ENCODE results near the gene KRT71. TPM values are rescaled to one million over a fixed set of nuclear protein-coding genes. Genes with fewer than 3 reads are reported as not detected.

KRT71 gene
- total RNA-seq, 1 experiment from 2014 or later, result not detected

GRCh38 chr12:52568111-52568510, 15.2 kb upstream of the KRT71 start:
- ATAC-seq, result no peak
- Mint-ChIP-seq H3K27me3 (ENCODE audit: low read depth) (no peaks in the 10 kb centered on the region), H3K36me3 (no peaks in the 10 kb centered on the region), H3K27ac (no peak overlapping the region), H3K4me1 (no peaks in the 10 kb centered on the region), H3K4me3 (no peak overlapping the region), H3K9me3 (no peaks in the 10 kb centered on the region)
- DNase-seq (ENCODE audit: low spot score), result no peak
- ChIA-PET POLR2A (interaction anchor here (0.6 kb wide), 1 partner anchor 17 kb away, joined by 3 read pairs; no protein-coding TSS in a partner anchor), CTCF (interaction anchor here (1.0 to 1.8 kb wide), 4 partner anchors 14 to 303 kb away, joined by 3 to 5 read pairs (median 4); no protein-coding TSS in a partner anchor)
- no peak for TF ChIP-seq TP53 (CRISPR knock-in tag; IDR thresholded peaks at IDR 0.05)
- no peak for TF ChIP-seq NFE2L1 (CRISPR knock-in tag; IDR thresholded peaks at IDR 0.05)
- TF ChIP-seq RELA (CRISPR knock-in tag; IDR thresholded peaks at IDR 0.05; ENCODE audit: borderline replicate concordance), result no peak
- no peak for TF ChIP-seq JAZF1 (CRISPR knock-in tag; IDR thresholded peaks at IDR 0.05)
- TF ChIP-seq ZNF121 (CRISPR knock-in tag; IDR thresholded peaks at IDR 0.05), result no peak
- no peak for TF ChIP-seq ZBTB43 (CRISPR knock-in tag; IDR thresholded peaks at IDR 0.05)
- TF ChIP-seq ESRRA (CRISPR knock-in tag; IDR thresholded peaks at IDR 0.05; ENCODE audit: borderline replicate concordance), result no peak
- no peak for TF ChIP-seq ZNF281 (CRISPR knock-in tag; IDR thresholded peaks at IDR 0.05)
- TF ChIP-seq ATF1 (CRISPR knock-in tag; IDR thresholded peaks at IDR 0.05), result no peak
- no peak for TF ChIP-seq CDX4 (CRISPR knock-in tag; IDR thresholded peaks at IDR 0.05; ENCODE audit: borderline replicate concordance)
- TF ChIP-seq NR2C2 (CRISPR knock-in tag; IDR thresholded peaks at IDR 0.05), result no peak
- no peak for TF ChIP-seq E2F1 (CRISPR knock-in tag; IDR thresholded peaks at IDR 0.05)
- TF ChIP-seq NFYB (CRISPR knock-in tag; conservative IDR thresholded peaks at IDR 0.05; ENCODE audit: low read depth), result no peak
- TF ChIP-seq ZNF396 (CRISPR knock-in tag; IDR thresholded peaks at IDR 0.05; ENCODE audit: borderline replicate concordance), result no peak
- no peak for TF ChIP-seq IRF2 (CRISPR knock-in tag; IDR thresholded peaks at IDR 0.05; ENCODE audit: borderline replicate concordance, low read depth)
- TF ChIP-seq ERG (CRISPR knock-in tag; IDR thresholded peaks at IDR 0.05), result no peak
- TF ChIP-seq ZNF423 (CRISPR knock-in tag; IDR thresholded peaks at IDR 0.05), result no peak
- TF ChIP-seq USF1 (CRISPR knock-in tag; IDR thresholded peaks at IDR 0.05), result no peak

- DNase-seq (ENCODE audit: low spot score), result no peak
- CTCF ChIA-PET, result interaction anchor here (1.1 to 1.8 kb wide), 4 partner anchors 16 to 299 kb away, joined by 3 to 5 read pairs (median 4); no protein-coding TSS in a partner anchor
- no peak for ATAC-seq
- H3K9me3 Mint-ChIP-seq, result no peaks in the 10 kb centered on the region
- H3K36me3 Mint-ChIP-seq, result no peaks in the 10 kb centered on the region
- no peak for TF ChIP-seq FOXJ3 (CRISPR knock-in tag; IDR thresholded peaks at IDR 0.05; ENCODE audit: borderline replicate concordance)
- no peak for TF ChIP-seq PREB (CRISPR knock-in tag; IDR thresholded peaks at IDR 0.05; ENCODE audit: borderline replicate concordance)
- no peak for TF ChIP-seq SP1 (CRISPR knock-in tag; conservative IDR thresholded peaks at IDR 0.05)
- TF ChIP-seq TEAD1 (CRISPR knock-in tag; IDR thresholded peaks at IDR 0.05), result no peak
- no peak for TF ChIP-seq TEAD4 (CRISPR knock-in tag; IDR thresholded peaks at IDR 0.05)
- no peak for TF ChIP-seq IRF2 (CRISPR knock-in tag; IDR thresholded peaks at IDR 0.05; ENCODE audit: borderline replicate concordance, low read depth)
- TF ChIP-seq ZNF671 (CRISPR knock-in tag; IDR thresholded peaks at IDR 0.05), result no peak
- no peak for TF ChIP-seq NR3C1 (CRISPR knock-in tag; conservative IDR thresholded peaks at IDR 0.05; ENCODE audit: low read depth)
- H3K27me3 Mint-ChIP-seq (ENCODE audit: low read depth), result no peaks in the 10 kb centered on the region
- POLR2A ChIA-PET, result no interaction called here
- no peaks in the 10 kb centered on the region for H3K4me1 Mint-ChIP-seq
- no peak overlapping the region for H3K27ac Mint-ChIP-seq
- H3K4me3 Mint-ChIP-seq, result no peak overlapping the region
Measured at GRCh38 chr12:52566847-52567291, 13.9 kb upstream of the KRT71 start.

Data from WTC11 (cell line).